SK-N-SH treated with all-trans-retinoic acid at 6 μM for 48 hours (cell line): ENCODE results near the gene SAMD15.
A peak's percentile ranks its signal among the peaks of the same experiment; 100 is the strongest.

ENCODE experiments used
- ATAC-seq: fragments of 200-7000 bp; cut with Tn5 transposase; 3 replicates; pipeline ENCODE4 v1.9.1; 2020; ENCODE audit warnings: mild to moderate bottlenecking, moderate library complexity
- BACH2 ChIP-seq: fragments of 250-450 bp; sonication (Bioruptor Pico); IDR thresholded peaks from 2 replicates; pipeline ENCODE4 v1.9.0; 2021; ENCODE audit warnings: mild to moderate bottlenecking, borderline replicate concordance
- CSDC2 ChIP-seq: fragments of 250-450 bp; sonication (Bioruptor Pico); IDR thresholded peaks from 2 replicates; pipeline ENCODE4 v1.5.0; 2020; ENCODE audit warnings: mild to moderate bottlenecking, moderate library complexity
- ESRRG ChIP-seq: fragments of 250-450 bp; sonication (Bioruptor Pico); IDR thresholded peaks from 2 replicates; pipeline ENCODE4 v1.6.1; 2021; ENCODE audit warnings: mild to moderate bottlenecking
- GLIS3 ChIP-seq: fragments of 250-450 bp; sonication (Bioruptor Pico); IDR thresholded peaks from 2 replicates; pipeline ENCODE4 v1.5.0; 2020; ENCODE audit warnings: mild to moderate bottlenecking, moderate library complexity
- ISL1 ChIP-seq: fragments of 250-450 bp; sonication (Bioruptor Pico); IDR thresholded peaks from 2 replicates; pipeline ENCODE4 v2.1.2; 2022; ENCODE audit warnings: mild to moderate bottlenecking, moderate library complexity
- OSR1 ChIP-seq: fragments of 250-450 bp; sonication (Bioruptor Pico); IDR thresholded peaks from 2 replicates; pipeline ENCODE4 v1.8.0; 2022; ENCODE audit warnings: moderate library complexity, mild to moderate bottlenecking, inconsistent platforms
- RARB ChIP-seq: fragments of 250-450 bp; sonication (Bioruptor Pico); IDR thresholded peaks from 2 replicates; pipeline ENCODE4 v1.8.0; 2021; ENCODE audit warnings: mild to moderate bottlenecking, moderate library complexity
- TCF4 ChIP-seq: fragments of 250-450 bp; sonication (Bioruptor Pico); IDR thresholded peaks from 2 replicates; pipeline ENCODE4 v1.8.0; 2021; ENCODE audit warnings: mild to moderate bottlenecking, moderate library complexity, borderline replicate concordance
- TOX ChIP-seq: fragments of 250-450 bp; sonication (Bioruptor Pico); IDR thresholded peaks from 2 replicates; pipeline ENCODE4 v1.8.0; 2021; ENCODE audit warnings: mild to moderate bottlenecking, moderate library complexity, borderline replicate concordance
- ZC3H10 ChIP-seq: fragments of 250-450 bp; sonication (Bioruptor Pico); IDR thresholded peaks from 2 replicates; pipeline ENCODE4 v1.5.1; 2021; ENCODE audit warnings: mild to moderate bottlenecking, moderate library complexity
- ZFP3 ChIP-seq: fragments of 250-450 bp; sonication (Bioruptor Pico); IDR thresholded peaks from 2 replicates; pipeline ENCODE4 v1.5.0; 2020; ENCODE audit warnings: mild to moderate bottlenecking, moderate library complexity
- ZFP30 ChIP-seq: fragments of 450-650 bp; formaldehyde crosslinking; IDR thresholded peaks from 2 replicates; pipeline ENCODE4 v1.5.0; 2022; ENCODE audit warnings: mild to moderate bottlenecking, moderate library complexity
- ZNF565 ChIP-seq: fragments of 450-650 bp; formaldehyde crosslinking; conservative IDR thresholded peaks from 2 replicates; pipeline ENCODE4 v1.5.0; 2020; ENCODE audit warnings: low read depth, mild to moderate bottlenecking, moderate library complexity
- ZNF70 ChIP-seq: fragments of 450-650 bp; formaldehyde crosslinking; IDR thresholded peaks from 2 replicates; pipeline ENCODE4 v1.5.0; 2020; ENCODE audit warnings: mild to moderate bottlenecking, moderate library complexity
- ZNF8 ChIP-seq: fragments of 450-650 bp; formaldehyde crosslinking; IDR thresholded peaks from 2 replicates; pipeline ENCODE4 v1.5.0; 2020; ENCODE audit warnings: mild to moderate bottlenecking, moderate library complexity
- TF ChIP-seq, protein P1 (sequence below): fragments of 250-450 bp; sonication (Bioruptor Pico); IDR thresholded peaks from 2 replicates; pipeline ENCODE4 v1.5.1; 2020; ENCODE audit warnings: low read depth, mild to moderate bottlenecking, moderate library complexity
- TF ChIP-seq, protein P2 (sequence below): fragments of 250-450 bp; sonication (Bioruptor Pico); IDR thresholded peaks from 2 replicates; pipeline ENCODE4 v1.5.1; 2021; ENCODE audit warnings: mild to moderate bottlenecking, moderate library complexity
- TF ChIP-seq, protein P3 (sequence below): fragments of 250-450 bp; sonication (Bioruptor Pico); IDR thresholded peaks from 2 replicates; pipeline ENCODE4 v1.5.0; 2020; ENCODE audit warnings: mild to moderate bottlenecking, moderate library complexity
- TF ChIP-seq, protein P4 (sequence below): fragments of 250-450 bp; sonication (Bioruptor Pico); IDR thresholded peaks from 2 replicates; pipeline ENCODE4 v1.8.0; 2021; ENCODE audit warnings: low read depth, mild to moderate bottlenecking, moderate library complexity, borderline replicate concordance

The SAMD15 gene

DNA sequence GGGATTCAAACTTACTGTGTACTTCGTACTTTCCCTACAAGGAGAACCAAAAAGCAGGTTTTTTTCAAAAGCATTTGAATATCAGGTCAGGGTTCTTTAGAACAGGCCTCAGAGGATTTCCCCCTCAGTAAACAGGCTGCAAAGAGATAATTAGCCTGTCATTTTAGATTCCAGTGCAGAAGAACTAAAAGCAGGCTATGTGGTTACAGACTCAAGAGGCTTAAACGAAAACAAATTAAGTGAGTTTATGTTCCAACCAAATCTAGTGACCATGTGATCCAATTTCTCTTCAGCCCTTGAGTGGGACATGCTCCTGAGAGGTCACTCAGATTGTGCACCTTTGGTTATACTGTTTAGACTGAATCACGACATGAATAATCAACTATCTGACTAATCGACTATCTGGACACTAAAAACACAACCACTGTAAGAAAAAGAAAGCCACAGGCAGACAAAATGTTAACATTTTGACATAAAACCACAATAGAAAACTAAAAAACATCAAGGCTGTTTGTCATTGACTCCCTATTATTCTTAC lies 4.8 kb upstream of the SAMD15 start (continued):
- no peak for TF ChIP-seq ZNF8 (CRISPR knock-in tag)

DNA sequence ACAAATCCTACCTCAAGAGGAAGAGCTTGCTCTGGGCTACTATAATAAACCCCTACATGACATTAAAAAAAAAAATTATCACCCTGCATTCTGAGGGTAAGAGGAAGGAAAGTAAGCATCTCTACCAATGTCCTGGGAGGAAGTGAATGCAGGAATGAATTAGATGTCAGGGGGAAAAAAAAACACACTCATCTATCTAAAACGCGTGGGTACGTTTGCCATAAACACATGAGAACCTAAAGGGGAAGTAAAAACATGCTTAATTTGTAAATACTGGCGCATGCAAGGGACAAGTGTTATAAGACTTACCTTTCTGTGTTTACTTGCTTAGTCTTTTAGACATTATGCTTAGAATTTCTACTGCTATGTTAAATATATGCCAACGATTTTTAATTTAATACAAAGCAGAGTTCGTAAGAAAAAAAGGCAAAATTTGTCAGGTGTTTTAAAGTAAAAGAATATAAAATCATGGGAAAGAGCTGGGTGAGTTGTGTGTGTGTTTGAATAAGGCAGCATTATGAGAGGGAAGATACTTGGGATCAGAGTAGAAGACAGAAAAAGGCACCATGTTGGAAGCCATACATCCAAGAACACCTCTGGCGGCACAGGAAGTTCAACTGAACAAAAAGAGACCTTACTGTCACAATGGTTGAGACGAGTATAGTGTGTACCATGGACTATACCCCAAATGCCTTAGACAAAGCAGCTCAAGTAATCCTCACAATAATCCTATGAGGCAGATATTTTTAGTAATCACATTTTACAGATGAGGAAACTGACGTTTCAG lies 1.8 kb upstream of the SAMD15 start:
- TF ChIP-seq RARB (CRISPR knock-in tag), result no peak
- no peak for ATAC-seq

DNA sequence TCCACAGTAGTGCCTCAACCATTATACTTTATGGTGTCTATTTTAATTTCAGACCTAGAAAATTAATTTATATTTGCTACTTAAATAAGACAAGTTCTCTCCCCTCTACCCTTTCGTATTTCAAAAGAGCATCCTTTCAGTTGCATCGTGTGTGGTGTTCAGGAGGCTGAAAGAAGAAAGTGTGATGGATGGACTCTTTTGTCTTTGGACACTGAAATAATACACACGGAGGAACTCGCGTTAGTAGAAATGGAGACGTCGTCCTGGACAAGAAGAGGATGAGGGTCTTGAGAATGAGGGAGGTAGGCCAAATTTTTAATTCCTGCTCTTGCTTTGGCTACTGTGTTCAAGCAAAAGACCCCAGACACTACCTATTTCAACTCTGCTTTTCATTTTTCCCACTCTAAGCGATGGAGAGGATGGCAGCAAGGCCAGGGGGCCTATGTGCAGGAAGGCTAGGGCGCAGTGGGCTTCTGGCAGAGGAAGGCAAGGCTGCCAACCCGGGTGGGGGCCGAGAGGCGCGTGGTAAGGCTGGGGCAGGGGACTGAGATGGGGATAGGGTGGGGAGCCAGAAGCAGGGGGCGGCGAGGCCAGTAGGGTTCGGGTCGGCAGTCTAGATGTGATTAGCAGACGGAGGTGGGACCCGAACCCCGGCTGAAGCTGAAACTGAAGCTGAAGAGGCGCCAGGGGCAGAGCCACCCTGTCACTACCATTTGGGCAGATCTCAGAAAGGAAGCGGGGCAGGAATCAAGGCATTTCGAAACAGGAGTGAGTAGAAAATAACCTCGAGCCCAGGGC lies 1.0 kb upstream of the SAMD15 start:
- no peak for TF ChIP-seq ZFP3 (CRISPR knock-in tag)
- TF ChIP-seq, protein P1, sequence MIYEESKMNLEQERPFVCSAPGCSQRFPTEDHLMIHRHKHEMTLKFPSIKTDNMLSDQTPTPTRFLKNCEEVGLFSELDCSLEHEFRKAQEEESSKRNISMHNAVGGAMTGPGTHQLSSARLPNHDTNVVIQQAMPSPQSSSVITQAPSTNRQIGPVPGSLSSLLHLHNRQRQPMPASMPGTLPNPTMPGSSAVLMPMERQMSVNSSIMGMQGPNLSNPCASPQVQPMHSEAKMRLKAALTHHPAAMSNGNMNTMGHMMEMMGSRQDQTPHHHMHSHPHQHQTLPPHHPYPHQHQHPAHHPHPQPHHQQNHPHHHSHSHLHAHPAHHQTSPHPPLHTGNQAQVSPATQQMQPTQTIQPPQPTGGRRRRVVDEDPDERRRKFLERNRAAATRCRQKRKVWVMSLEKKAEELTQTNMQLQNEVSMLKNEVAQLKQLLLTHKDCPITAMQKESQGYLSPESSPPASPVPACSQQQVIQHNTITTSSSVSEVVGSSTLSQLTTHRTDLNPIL, result no peak
- no peak for TF ChIP-seq ZC3H10 (CRISPR knock-in tag)
- no peak for TF ChIP-seq ZNF565 (CRISPR knock-in tag)
- TF ChIP-seq, protein P2, sequence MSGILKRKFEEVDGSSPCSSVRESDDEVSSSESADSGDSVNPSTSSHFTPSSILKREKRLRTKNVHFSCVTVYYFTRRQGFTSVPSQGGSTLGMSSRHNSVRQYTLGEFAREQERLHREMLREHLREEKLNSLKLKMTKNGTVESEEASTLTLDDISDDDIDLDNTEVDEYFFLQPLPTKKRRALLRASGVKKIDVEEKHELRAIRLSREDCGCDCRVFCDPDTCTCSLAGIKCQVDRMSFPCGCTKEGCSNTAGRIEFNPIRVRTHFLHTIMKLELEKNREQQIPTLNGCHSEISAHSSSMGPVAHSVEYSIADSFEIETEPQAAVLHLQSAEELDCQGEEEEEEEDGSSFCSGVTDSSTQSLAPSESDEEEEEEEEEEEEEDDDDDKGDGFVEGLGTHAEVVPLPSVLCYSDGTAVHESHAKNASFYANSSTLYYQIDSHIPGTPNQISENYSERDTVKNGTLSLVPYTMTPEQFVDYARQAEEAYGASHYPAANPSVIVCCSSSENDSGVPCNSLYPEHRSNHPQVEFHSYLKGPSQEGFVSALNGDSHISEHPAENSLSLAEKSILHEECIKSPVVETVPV (CRISPR knock-in tag), result no peak
- no peak for TF ChIP-seq OSR1
- TF ChIP-seq CSDC2 (CRISPR knock-in tag), result no peak
- TF ChIP-seq, protein P3, sequence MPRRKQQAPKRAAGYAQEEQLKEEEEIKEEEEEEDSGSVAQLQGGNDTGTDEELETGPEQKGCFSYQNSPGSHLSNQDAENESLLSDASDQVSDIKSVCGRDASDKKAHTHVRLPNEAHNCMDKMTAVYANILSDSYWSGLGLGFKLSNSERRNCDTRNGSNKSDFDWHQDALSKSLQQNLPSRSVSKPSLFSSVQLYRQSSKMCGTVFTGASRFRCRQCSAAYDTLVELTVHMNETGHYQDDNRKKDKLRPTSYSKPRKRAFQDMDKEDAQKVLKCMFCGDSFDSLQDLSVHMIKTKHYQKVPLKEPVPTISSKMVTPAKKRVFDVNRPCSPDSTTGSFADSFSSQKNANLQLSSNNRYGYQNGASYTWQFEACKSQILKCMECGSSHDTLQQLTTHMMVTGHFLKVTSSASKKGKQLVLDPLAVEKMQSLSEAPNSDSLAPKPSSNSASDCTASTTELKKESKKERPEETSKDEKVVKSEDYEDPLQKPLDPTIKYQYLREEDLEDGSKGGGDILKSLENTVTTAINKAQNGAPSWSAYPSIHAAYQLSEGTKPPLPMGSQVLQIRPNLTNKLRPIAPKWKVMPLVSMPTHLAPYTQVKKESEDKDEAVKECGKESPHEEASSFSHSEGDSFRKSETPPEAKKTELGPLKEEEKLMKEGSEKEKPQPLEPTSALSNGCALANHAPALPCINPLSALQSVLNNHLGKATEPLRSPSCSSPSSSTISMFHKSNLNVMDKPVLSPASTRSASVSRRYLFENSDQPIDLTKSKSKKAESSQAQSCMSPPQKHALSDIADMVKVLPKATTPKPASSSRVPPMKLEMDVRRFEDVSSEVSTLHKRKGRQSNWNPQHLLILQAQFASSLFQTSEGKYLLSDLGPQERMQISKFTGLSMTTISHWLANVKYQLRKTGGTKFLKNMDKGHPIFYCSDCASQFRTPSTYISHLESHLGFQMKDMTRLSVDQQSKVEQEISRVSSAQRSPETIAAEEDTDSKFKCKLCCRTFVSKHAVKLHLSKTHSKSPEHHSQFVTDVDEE, result no peak
- no peak for TF ChIP-seq GLIS3
- no peak for TF ChIP-seq RARB (CRISPR knock-in tag)
- no peak for TF ChIP-seq ZNF8 (CRISPR knock-in tag)
- TF ChIP-seq ZFP30 (CRISPR knock-in tag), result no peak
- no peak for TF ChIP-seq BACH2 (CRISPR knock-in tag)
- TF ChIP-seq, protein P4, sequence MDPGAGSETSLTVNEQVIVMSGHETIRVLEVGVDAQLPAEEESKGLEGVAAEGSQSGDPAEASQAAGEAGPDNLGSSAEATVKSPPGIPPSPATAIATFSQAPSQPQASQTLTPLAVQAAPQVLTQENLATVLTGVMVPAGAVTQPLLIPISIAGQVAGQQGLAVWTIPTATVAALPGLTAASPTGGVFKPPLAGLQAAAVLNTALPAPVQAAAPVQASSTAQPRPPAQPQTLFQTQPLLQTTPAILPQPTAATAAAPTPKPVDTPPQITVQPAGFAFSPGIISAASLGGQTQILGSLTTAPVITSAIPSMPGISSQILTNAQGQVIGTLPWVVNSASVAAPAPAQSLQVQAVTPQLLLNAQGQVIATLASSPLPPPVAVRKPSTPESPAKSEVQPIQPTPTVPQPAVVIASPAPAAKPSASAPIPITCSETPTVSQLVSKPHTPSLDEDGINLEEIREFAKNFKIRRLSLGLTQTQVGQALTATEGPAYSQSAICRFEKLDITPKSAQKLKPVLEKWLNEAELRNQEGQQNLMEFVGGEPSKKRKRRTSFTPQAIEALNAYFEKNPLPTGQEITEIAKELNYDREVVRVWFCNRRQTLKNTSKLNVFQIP (CRISPR knock-in tag), result no peak
- no peak for TF ChIP-seq ISL1 (CRISPR knock-in tag)
- no peak for TF ChIP-seq ZNF70 (CRISPR knock-in tag)
- peak; percentile 26 for ATAC-seq

DNA sequence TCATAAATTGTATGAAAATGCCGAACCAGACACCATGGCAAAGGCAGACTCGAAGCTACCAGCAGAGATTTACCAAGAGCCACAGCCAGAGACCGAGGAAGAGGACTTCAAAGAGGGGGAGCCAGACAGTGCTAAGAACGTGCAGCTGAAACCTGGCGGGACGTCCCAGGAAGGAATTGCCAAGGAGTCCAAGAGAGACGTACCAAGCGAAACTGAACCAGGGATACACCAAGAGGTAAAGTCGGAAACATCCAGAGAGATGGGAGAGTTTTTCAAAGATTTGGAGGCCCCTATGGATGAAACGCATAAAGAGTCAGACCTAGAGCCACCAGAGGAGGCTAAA lies 294 bp downstream of the SAMD15 start:
- ATAC-seq, result peak; percentile 38

DNA sequence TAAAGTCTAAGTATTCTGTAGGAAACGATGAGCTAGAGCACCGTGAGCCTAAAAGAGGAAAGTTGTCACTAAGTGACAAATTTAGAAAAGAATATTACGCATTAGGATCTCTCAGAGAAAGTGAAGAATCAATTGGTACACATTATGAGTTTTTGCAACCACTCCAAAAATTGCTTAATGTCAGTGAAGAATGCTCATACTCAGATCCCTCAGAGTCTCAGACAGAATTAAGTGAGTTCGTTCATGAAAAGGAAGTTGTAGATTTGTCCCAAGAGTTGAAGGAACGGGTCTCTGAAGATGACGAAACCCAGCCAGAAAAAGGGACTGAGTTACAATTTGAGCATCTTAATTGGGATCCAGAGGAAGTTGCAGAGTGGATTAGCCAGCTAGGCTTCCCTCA lies 1.5 kb downstream of the SAMD15 start:
- ATAC-seq, result no peak
- TF ChIP-seq ZC3H10 (CRISPR knock-in tag), result no peak
- TF ChIP-seq, protein P3, result no peak
- TF ChIP-seq, protein P4 (CRISPR knock-in tag), result no peak
- TF ChIP-seq ZNF70 (CRISPR knock-in tag), result no peak
- no peak for TF ChIP-seq TOX (CRISPR knock-in tag)
- TF ChIP-seq ZNF8 (CRISPR knock-in tag), result no peak
- TF ChIP-seq, protein P2 (CRISPR knock-in tag), result no peak
- TF ChIP-seq BACH2 (CRISPR knock-in tag), result no peak
- no peak for TF ChIP-seq ESRRG
- TF ChIP-seq OSR1, result no peak

More for the DNA sequence above, 294 bp downstream of the SAMD15 start:
- TF ChIP-seq TCF4 (CRISPR knock-in tag) (no peak), ISL1 (CRISPR knock-in tag) (no peak), RARB (CRISPR knock-in tag) (no peak)
